NCI-H460 (cell line): ENCODE measurements around the gene SERP2. TPM values are rescaled to one million over a fixed set of nuclear protein-coding genes. Genes with fewer than 3 reads are reported as not detected.
A peak's percentile ranks its signal among the peaks of the same experiment; 100 is the strongest.

Source experiments
- DNase-seq: peaks from one replicate; pipeline ENCODE4 v3.0.0-alpha.2; 2016; ENCODE audit warnings: low read depth; ENCODE audit errors: extremely low read depth
- total RNA-seq: library from RNA; depleted of rRNA; stranded (reverse); fragments of >200 nt; shearing (Covaris generic); gene quantifications from 2 replicates; pipeline ENCODE4 v1.2.3, GENCODE V29; 2014; rRNA removed

SERP2 gene
- total RNA-seq, 1 experiment from 2014 or later = 0.59 TPM

- DNase-seq = no peak
Measured at GRCh38 chr13:44431150-44431549, 57.5 kb downstream of the SERP2 start.

- DNase-seq = no peak
Measured at GRCh38 chr13:44432650-44433049, 59.0 kb downstream of the SERP2 start.

DNA sequence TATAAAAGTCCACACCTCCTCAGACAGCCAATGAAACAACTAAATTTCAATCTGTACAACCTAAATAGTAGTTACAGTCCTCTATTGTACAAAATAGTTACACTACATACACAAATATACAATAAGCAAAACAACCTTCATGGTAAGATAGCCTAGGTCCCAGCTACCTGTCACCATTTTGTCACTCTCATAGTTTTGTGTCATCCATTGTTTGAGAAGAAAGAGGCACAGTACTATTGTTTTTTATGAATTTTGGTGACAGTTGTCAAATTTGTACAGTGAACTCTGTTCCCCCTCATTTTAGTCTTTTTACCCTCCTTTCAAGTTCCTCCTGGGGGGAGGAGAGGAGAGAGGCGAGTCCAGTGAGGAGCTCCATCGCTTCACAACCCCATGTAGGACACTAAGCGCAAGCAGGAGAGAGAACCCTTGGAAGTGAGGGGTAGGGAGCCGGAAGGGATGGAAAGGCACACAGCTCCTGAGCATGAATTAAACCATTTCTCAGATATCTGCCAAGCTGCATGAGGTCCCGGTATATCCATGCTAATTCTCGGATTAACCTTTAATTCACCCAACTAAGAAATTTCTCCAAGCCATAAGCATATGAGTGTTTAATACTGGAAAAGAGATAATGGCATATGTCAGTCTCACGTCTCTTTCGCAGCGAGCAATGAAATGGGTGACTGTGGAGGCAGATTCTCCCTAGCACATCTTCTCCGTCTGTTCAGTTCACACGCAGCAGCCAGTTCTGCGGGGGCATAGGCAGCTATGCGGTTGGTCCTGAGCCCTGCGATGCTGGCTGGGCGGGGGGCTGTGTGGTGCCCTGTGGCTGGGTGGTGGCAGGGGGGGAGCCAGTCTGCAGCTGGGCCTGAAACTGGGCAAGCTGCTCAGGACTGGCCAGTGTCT, 60.5 kb downstream of the SERP2 start:
- no peak for DNase-seq

- no peak for DNase-seq
Measured at GRCh38 chr13:44434766-44435141, 61.1 kb downstream of the SERP2 start.

- peak; percentile 95 for DNase-seq
Measured at GRCh38 chr13:44435142-44435918, 61.7 kb downstream of the SERP2 start.

GRCh38 chr13:44435919-44436510, 62.4 kb downstream of the SERP2 start:
- no peak for DNase-seq

GRCh38 chr13:44436589-44437337, 63.1 kb downstream of the SERP2 start:
- peak; percentile 91 for DNase-seq

DNA sequence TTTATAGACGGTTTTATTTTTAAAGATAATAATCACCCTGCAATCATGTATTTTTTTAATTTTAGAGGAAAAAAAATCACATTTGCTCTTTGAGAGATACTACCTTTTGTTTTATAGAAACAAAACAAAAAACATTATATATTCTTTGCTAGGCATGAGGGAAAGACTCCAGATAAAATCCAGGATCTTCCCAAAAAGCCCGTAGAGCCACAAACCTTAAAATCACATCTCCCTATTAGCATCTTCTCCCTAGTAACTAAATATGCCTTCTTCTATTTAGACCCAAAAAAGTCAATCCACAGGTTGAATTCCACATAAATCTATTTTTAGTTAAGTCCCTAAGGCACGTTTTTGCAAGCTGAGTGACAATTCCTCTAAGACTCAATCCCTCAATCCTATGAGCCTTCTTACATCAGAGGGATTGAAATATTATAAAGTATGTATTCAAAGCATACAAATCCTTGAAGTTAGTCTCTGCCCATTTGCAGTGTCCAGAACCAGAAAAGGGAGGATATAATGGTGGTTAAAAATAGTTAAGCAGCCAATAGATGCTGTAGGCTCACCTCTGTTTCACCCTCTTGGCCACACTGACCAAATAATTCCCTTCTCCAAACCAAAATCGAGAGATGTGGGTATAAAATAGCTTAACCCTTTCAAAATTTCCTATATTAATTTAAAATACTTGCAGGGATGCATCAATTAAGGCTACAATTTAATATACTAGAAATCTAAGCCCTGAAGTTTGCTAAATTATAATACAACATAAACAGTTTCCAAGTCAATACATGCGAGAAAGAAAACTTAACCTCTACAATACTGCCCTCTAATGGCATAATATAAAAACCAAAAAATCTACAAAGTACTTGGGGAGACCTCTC, 64.0 kb downstream of the SERP2 start:
- peak; percentile 54 for DNase-seq

DNA sequence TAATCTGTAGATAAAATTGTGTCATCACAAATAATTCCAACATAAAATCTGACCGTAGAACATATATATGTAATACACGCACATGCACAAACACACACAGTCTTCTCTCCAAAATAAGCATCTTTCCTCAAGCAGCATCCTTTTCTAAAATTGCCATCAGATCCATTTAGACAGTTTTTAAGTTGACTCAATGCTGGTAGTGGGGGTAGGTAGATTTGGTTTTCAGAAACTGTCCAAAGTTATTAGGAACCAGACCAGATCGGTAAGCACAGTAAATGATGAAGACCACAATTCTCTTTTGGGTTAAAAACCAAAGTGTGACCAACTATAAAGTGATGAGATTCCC, 64.6 kb downstream of the SERP2 start:
- no peak for DNase-seq

DNA sequence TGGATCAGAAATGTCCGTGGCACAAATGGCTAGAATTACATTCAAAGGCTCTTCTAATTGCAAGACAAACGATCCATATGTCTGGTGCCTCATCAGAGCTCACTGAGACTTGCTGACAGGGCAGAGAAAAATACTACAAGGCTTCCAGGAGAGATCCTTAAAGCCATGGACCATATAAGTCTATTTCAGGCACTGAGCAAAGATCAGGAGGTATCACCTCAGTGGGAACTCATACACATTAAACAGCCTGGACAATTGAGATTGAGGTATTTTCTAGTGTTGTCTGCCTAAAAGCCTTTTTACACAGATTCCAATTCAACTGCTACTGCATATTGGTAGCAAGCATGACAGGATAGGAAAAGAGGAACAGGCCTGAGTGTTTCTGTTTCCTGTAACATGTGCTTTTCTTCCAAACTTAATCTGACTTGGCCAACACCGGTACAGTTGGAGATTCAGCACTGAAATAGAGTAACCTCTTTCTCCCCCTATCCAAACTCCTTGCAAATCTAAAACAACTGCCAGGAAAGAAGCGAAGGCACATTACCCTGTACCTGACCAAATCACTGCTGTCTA, 65.9 kb downstream of the SERP2 start:
- no peak for DNase-seq

DNA sequence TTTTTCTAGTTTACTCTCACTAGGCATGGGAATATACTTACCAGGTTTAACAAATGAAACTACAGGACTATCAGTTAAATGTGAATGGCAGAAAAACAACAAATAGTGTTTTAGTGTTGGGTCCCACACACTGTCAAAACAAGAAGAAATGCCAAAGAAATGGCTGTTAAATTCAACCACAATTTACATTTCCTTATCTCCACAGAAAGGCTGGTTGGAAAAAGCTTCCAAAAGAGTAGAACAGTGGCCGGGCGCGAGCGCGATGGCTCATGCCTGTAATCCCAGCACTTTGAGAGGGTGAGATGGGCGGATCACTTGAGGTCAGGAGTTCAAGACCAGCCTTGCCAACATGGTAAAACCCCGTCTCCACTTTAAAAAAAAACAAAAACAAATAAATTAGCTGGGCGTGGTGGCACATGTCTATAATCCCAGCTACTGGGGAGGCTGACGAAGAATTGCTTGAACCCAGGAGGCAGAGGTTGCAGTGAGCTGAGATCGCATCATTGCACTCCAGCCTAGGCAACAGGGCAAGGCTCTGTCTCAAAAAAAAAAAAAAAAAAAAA, 66.5 kb downstream of the SERP2 start:
- DNase-seq = no peak

Other genes starting within 250 kb of the SERP2 start
- 114 and 154 TPM in 2 replicates for gene TSC22D1, start 202.5 kb downstream of the SERP2 start, total RNA-seq